Mucosa of stomach (tissue), 1 donor: ENCODE results near the gene ITGA7.

Experiments
- H3K27me3 ChIP-seq: one replicate; pipeline ENCODE4 v1.7.0; 2013; ENCODE audit warnings: mild to moderate bottlenecking, low read length; ENCODE audit not compliant: control insufficient read depth, insufficient read depth
- H3K36me3 ChIP-seq: one replicate; pipeline ENCODE4 v1.7.0; 2013; ENCODE audit warnings: low read length; ENCODE audit not compliant: control insufficient read depth, insufficient read depth
- H3K4me1 ChIP-seq: one replicate; pipeline ENCODE4 v1.7.0; 2013; ENCODE audit warnings: mild to moderate bottlenecking, low read length; ENCODE audit not compliant: control insufficient read depth, insufficient read depth
- H3K4me3 ChIP-seq: one replicate; pipeline ENCODE4 v1.7.0; 2013; ENCODE audit warnings: low read length
- H3K9ac ChIP-seq: one replicate; pipeline ENCODE4 v1.7.0; 2013; ENCODE audit warnings: mild to moderate bottlenecking, low read length, moderate library complexity
- H3K9me3 ChIP-seq: one replicate; pipeline ENCODE4 v1.7.0; 2013; ENCODE audit warnings: mild to moderate bottlenecking, low read length, moderate library complexity; ENCODE audit not compliant: control insufficient read depth
- donor health status: Pancreatic carcinoma.

Gene ITGA7

GRCh38 chr12:55741931-55742680 lies 34.4 kb upstream of the ITGA7 start:
- peaks cover 23% of the 10 kb centered on the region for H3K4me1 ChIP-seq
- H3K36me3 ChIP-seq: no peaks in the 10 kb centered on the region
- H3K4me3 ChIP-seq: no peak overlapping the region
- H3K27me3 ChIP-seq: peaks cover 21% of the 10 kb centered on the region
- no peak overlapping the region for H3K9ac ChIP-seq
- H3K9me3 ChIP-seq: no peaks in the 10 kb centered on the region

DNA sequence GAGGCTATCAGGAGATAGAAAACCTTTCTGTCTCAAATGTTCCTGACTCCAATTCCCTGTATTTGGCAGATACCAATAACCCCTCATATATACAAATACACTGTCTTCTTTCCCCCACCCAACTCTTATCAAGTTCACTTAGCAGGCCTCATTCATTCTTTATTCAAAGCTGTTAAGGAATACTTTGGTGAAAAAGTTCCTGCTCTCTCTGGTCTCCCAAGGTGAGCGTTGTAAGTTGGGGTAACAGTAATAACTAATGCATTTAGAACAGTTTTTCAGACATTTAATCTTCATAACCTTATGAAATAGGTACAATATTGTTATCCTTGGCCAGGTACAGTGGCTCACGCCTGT lies 31.3 kb upstream of the ITGA7 start:
- Histone ChIP-seq H3K4me1 (peaks cover 22% of the 10 kb centered on the region), H3K27me3 (peaks cover 13% of the 10 kb centered on the region), H3K9me3 (no peaks in the 10 kb centered on the region), H3K36me3 (no peaks in the 10 kb centered on the region), H3K4me3 (no peak overlapping the region), H3K9ac (no peak overlapping the region)

DNA sequence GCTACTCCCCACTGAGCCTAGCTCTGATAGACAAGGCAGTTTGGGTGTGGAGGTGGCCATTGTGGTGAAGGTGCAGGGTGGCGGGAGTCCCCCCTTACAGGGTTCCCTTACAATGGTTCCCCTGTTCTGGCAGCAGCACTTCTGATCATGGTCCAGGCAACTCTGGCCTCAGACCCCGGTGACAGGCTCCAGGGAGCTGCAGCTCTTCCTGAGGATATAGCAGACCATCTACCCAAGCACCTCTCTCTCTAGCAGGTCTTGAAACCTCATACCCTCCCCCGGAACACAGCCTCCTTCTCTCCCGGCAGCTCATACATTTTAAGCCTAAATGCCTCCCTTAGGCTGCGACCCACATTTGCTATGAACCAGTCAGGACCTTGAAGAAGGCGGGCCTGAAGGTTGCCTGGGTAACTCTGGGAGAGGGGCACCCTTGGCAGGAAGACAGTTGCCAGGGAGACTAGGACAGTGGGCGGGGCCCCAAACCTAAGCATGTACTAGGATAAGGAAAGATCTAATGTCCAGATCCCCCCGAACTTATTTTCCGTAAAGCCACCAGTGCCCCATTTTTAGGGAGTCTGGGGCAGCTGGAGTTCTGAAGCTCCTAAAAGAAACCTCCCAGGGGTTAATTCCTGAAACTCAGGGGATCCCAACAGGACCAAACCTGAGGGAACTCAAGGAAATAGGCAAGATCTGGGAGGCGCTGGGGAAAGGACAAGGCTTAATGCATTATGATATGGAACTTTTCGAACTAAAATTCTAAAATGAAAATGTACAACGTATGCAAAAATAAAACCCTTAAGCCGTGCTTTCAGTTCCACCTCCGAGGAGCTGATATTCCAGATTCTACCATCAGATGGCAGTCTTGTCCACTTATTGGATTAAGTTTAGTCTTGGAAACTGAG lies 30.7 kb upstream of the ITGA7 start:
- Histone ChIP-seq H3K4me1 (peaks cover 17% of the 10 kb centered on the region), H3K36me3 (no peaks in the 10 kb centered on the region), H3K4me3 (peak overlapping the region; percentile 10), H3K9me3 (no peaks in the 10 kb centered on the region), H3K9ac (peak overlapping the region; percentile 48), H3K27me3 (peaks cover 11% of the 10 kb centered on the region)

- Histone ChIP-seq H3K36me3 (no peaks in the 10 kb centered on the region), H3K9me3 (no peaks in the 10 kb centered on the region), H3K4me3 (no peak overlapping the region), H3K9ac (peak overlapping the region; percentile 48), H3K4me1 (peaks cover 16% of the 10 kb centered on the region), H3K27me3 (peaks cover 9% of the 10 kb centered on the region)
Observed at GRCh38 chr12:55737581-55738122, 29.9 kb upstream of the ITGA7 start.

DNA sequence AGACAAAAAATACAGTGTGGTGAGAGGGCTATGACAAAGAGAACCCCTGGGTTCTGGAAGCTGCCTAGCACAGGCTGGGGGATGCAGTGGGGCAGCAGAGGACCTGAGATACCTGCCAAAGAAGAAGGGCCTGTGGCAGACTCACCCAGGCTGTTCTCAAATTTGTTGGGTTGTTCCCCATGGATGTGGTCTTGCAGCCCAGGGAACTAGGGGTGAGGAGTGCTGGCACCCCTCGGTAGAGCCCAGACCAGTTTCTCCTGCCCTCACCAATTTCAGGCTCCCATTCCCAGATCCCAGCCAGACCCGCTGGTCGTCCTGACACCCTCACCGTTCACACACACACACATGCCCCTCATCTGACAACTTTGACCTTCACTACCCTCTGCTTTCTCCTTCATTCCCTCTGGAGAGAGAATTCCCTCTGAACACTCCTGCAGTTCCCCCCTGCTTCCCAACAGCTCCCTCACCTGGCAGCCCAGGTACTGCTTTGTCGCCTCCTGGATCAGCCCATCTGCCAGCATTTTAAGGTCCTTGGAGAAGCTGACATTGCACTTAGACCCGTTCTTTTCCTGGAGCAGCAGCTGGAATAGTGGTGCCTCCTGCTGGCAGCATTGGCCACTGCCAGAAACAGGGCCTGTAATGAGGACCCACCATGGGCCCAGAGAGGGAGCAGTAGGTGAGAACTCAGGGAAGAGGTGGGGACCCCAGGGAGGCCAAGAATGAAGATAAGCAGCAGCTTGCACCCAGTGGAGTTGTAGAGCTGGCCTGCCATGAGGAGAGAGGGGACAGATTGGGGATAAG lies 29.3 kb upstream of the ITGA7 start:
- H3K4me3 ChIP-seq: no peak overlapping the region
- H3K9me3 ChIP-seq: no peaks in the 10 kb centered on the region
- peaks cover 14% of the 10 kb centered on the region for H3K4me1 ChIP-seq
- no peaks in the 10 kb centered on the region for H3K36me3 ChIP-seq
- no peak overlapping the region for H3K9ac ChIP-seq
- peaks cover 4% of the 10 kb centered on the region for H3K27me3 ChIP-seq

GRCh38 chr12:55736076-55736475 lies 28.4 kb upstream of the ITGA7 start:
- H3K4me3 ChIP-seq: no peak overlapping the region

GRCh38 chr12:55734595-55734994 lies 26.9 kb upstream of the ITGA7 start:
- H3K36me3 ChIP-seq: no peaks in the 10 kb centered on the region
- peaks cover 24% of the 10 kb centered on the region for H3K4me1 ChIP-seq
- no peak overlapping the region for H3K9ac ChIP-seq
- no peak overlapping the region for H3K4me3 ChIP-seq
- no peaks in the 10 kb centered on the region for H3K27me3 ChIP-seq
- H3K9me3 ChIP-seq: no peaks in the 10 kb centered on the region

More at GRCh38 chr12:55736076-55736475, 28.4 kb upstream of the ITGA7 start:
- Histone ChIP-seq H3K36me3 (no peaks in the 10 kb centered on the region), H3K9me3 (no peaks in the 10 kb centered on the region), H3K27me3 (no peaks in the 10 kb centered on the region), H3K4me1 (peaks cover 14% of the 10 kb centered on the region), H3K9ac (no peak overlapping the region)

DNA sequence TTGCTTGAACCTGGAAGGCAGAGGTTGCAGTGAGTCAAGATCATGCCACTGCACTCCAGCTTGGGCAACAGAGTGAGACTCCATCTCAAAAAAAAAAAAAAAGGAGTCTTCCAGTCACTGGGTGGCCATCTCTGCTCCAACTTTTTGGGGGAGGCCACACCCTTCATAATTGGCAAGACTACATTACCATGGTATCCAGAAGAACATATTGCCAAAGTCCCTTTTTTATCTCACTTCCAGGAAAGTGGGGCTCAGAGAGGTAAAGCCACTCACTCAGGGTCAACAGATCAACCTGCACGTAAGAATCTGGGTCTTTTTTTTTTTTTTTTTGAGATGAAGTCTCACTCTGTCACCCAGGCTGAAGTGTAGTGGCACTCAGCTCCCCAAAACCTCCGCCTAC lies 26.2 kb upstream of the ITGA7 start:
- Histone ChIP-seq H3K9ac (no peak overlapping the region), H3K36me3 (no peaks in the 10 kb centered on the region), H3K4me1 (peaks cover 29% of the 10 kb centered on the region), H3K27me3 (no peaks in the 10 kb centered on the region), H3K4me3 (no peak overlapping the region), H3K9me3 (no peaks in the 10 kb centered on the region)

DNA sequence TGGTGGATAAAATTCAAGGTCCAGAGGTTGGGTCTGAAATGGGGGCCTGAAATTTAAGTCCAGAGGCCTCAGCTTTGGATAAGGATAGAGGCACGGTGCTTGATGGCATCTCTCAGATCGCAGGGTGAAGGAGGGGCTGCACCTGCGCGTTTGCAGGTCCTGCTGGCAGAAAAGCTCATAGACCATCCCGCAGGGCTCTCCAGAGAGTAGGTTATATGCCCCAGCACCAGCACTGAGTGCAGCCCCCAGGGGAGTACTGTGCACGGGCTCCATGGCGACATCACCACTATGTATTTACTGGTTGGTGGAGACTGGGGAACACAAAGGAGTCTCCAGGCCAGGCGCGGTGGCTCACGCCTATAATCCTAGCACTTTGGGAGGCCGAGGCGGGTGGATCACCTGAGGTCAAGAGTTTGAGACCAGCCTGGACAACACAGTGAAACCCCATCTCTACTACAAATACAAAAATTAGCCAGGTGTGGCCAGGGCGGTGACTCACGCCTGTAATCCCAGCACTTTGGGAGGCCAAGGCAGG lies 25.4 kb upstream of the ITGA7 start:
- Histone ChIP-seq H3K4me3 (no peak overlapping the region), H3K36me3 (no peaks in the 10 kb centered on the region), H3K4me1 (peaks cover 26% of the 10 kb centered on the region), H3K9me3 (no peaks in the 10 kb centered on the region), H3K27me3 (no peaks in the 10 kb centered on the region), H3K9ac (no peak overlapping the region)

GRCh38 chr12:55732288-55732687 lies 24.6 kb upstream of the ITGA7 start:
- Histone ChIP-seq H3K27me3 (no peaks in the 10 kb centered on the region), H3K9ac (no peak overlapping the region), H3K36me3 (no peaks in the 10 kb centered on the region), H3K9me3 (no peaks in the 10 kb centered on the region), H3K4me1 (peaks cover 26% of the 10 kb centered on the region), H3K4me3 (no peak overlapping the region)
